Fibroblast of lung (primary cell): ENCODE data around the gene APBA1. TPM values are rescaled to one million over a fixed set of nuclear protein-coding genes. Genes with fewer than 3 reads are reported as not detected.

ENCODE experiments used
- DNase-seq, 2 donors: peaks; one replicate each; pipeline versions ENCODE4 v3.0.0 to v3.0.0-alpha.2; 2010; ENCODE audit warnings: low read depth in 2 of 2
- H2AFZ ChIP-seq: 2 replicates; pipeline ENCODE4 v1.5.1; 2012; ENCODE audit warnings: low read length, control low read depth, inconsistent platforms
- H3K27ac ChIP-seq: 2 replicates; pipeline ENCODE4 v1.5.1; 2011; ENCODE audit warnings: low read length, control low read depth; ENCODE audit not compliant: insufficient read depth
- H3K27me3 ChIP-seq: 2 replicates; pipeline ENCODE4 v1.5.1; 2011; ENCODE audit warnings: mild to moderate bottlenecking, low read length; ENCODE audit not compliant: control insufficient read depth, insufficient read depth
- H3K36me3 ChIP-seq: 2 replicates; pipeline ENCODE4 v1.5.1; 2011; ENCODE audit warnings: low read length; ENCODE audit not compliant: control insufficient read depth, insufficient read depth
- H3K4me1 ChIP-seq: 2 replicates; pipeline ENCODE4 v1.5.1; 2011; ENCODE audit warnings: low read length; ENCODE audit not compliant: control insufficient read depth, insufficient read depth; ENCODE audit errors: extremely low read depth
- H3K4me2 ChIP-seq: 2 replicates; pipeline ENCODE4 v1.5.1; 2011; ENCODE audit warnings: low read length, control low read depth; ENCODE audit not compliant: insufficient read depth; ENCODE audit errors: extremely low read depth
- H3K4me3 ChIP-seq, 4 experiments: fragments of 200-600 bp in 1 of 4; sonication (generic) in 1 of 4; replicated peaks in 1 of 4; 2 replicates each; pipeline ENCODE4 v1.5.1; 2011 to 2016; ENCODE audit warnings: low read length in 4 of 4, low read depth in 3 of 4, mild to moderate bottlenecking in 3 of 4, control low read depth in 2 of 4, inconsistent platforms in 1 of 4, mixed read lengths in 1 of 4; ENCODE audit not compliant: insufficient read depth in 1 of 4; ENCODE audit errors: control extremely low read depth in 1 of 4
- H3K79me2 ChIP-seq: 2 replicates; pipeline ENCODE4 v1.5.1; 2012; ENCODE audit warnings: mild to moderate bottlenecking, low read length, inconsistent platforms; ENCODE audit not compliant: control insufficient read depth, insufficient read depth
- H3K9ac ChIP-seq: 2 replicates; pipeline ENCODE4 v1.5.1; 2011; ENCODE audit warnings: mild to moderate bottlenecking, low read length, control low read depth; ENCODE audit not compliant: insufficient read depth
- H3K9me3 ChIP-seq: 2 replicates; pipeline ENCODE4 v1.5.1; 2012; ENCODE audit warnings: low read depth, low read length; ENCODE audit not compliant: control insufficient read depth, insufficient read depth
- H4K20me1 ChIP-seq: 2 replicates; pipeline ENCODE4 v1.5.1; 2011; ENCODE audit warnings: low read length; ENCODE audit not compliant: control insufficient read depth, insufficient read depth; ENCODE audit errors: extremely low read depth
- EZH2 ChIP-seq: IDR thresholded peaks from 2 replicates; pipeline ENCODE4 v1.5.1; 2012; ENCODE audit warnings: low read length, control low read depth, mild to moderate bottlenecking; ENCODE audit errors: missing control alignments
- polyA plus RNA-seq, 2 donors: library from polyadenylated mRNA; depleted of rRNA in 1 of 2; stranded (reverse) in 1 of 2; unstranded in 1 of 2; fragments of >200 nt; gene quantifications; 2 replicates each; pipeline ENCODE4 v1.2.1, GENCODE V29; 2011 to 2012; ENCODE audit warnings: missing spikeins in 1 of 2
- total RNA-seq: library from RNA; depleted of rRNA; stranded (reverse); fragments of >200 nt; gene quantifications from 2 replicates; pipeline ENCODE4 v1.2.1, GENCODE V29; 2014
- TF ChIP-seq, protein P1 (sequence below), 2 donors: IDR thresholded peaks in 1 of 2; conservative IDR thresholded peaks in 1 of 2; 1 replicate in 1 of 2; 2 replicates in 1 of 2; pipeline ENCODE4 v1.5.1; 2011 to 2012; ENCODE audit warnings: low read length in 2 of 2, control low read depth in 1 of 2, inconsistent platforms in 1 of 2, low read depth in 1 of 2, mild to moderate bottlenecking in 1 of 2

Gene APBA1
- total and polyA plus RNA-seq, 2 donors (not counting 1 experiment from before 2014, with no cell fraction given) = 5.0 to 8.8 TPM

DNA sequence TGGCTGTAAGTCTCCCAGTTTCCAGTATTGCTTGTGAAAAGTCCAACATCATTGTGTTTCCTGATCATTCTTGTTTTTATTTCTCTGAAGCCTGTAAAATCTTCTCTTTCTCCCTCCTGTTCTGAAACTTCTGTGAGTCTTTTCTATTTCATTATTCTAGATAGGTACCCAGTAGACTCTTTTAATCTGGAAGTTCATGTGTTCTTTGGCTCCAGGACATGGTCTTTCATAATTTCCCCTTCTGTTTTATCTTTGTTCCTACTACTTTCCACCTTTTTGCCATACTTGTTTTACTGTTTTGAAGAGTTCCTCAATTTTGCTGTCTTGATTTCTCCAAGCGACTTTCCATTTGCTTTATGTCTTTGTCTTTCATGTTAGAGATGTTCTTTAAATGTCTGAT lies 168.1 kb downstream of the APBA1 start:
- Histone ChIP-seq H3K4me1 (no peaks in the 10 kb centered on the region), H3K4me3 (no peak overlapping the region), H3K9me3 (no peaks in the 10 kb centered on the region), H4K20me1 (no peaks in the 10 kb centered on the region), H3K36me3 (no peaks in the 10 kb centered on the region), H3K27ac (no peak overlapping the region), H3K9ac (no peak overlapping the region), H3K27me3 (no peaks in the 10 kb centered on the region), H3K79me2 (no peaks in the 10 kb centered on the region), H2AFZ (no peak overlapping the region), H3K4me2 (no peak overlapping the region)
- no peak for TF ChIP-seq EZH2
- TF ChIP-seq, protein P1, sequence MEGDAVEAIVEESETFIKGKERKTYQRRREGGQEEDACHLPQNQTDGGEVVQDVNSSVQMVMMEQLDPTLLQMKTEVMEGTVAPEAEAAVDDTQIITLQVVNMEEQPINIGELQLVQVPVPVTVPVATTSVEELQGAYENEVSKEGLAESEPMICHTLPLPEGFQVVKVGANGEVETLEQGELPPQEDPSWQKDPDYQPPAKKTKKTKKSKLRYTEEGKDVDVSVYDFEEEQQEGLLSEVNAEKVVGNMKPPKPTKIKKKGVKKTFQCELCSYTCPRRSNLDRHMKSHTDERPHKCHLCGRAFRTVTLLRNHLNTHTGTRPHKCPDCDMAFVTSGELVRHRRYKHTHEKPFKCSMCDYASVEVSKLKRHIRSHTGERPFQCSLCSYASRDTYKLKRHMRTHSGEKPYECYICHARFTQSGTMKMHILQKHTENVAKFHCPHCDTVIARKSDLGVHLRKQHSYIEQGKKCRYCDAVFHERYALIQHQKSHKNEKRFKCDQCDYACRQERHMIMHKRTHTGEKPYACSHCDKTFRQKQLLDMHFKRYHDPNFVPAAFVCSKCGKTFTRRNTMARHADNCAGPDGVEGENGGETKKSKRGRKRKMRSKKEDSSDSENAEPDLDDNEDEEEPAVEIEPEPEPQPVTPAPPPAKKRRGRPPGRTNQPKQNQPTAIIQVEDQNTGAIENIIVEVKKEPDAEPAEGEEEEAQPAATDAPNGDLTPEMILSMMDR (conservative IDR thresholded peaks at IDR 0.05 in 1 of 2, IDR thresholded peaks at IDR 0.05 in 1 of 2; ENCODE audit: low read depth in 1 of 2, low read length in 2 of 2) = no peak
- DNase-seq = no peak

DNA sequence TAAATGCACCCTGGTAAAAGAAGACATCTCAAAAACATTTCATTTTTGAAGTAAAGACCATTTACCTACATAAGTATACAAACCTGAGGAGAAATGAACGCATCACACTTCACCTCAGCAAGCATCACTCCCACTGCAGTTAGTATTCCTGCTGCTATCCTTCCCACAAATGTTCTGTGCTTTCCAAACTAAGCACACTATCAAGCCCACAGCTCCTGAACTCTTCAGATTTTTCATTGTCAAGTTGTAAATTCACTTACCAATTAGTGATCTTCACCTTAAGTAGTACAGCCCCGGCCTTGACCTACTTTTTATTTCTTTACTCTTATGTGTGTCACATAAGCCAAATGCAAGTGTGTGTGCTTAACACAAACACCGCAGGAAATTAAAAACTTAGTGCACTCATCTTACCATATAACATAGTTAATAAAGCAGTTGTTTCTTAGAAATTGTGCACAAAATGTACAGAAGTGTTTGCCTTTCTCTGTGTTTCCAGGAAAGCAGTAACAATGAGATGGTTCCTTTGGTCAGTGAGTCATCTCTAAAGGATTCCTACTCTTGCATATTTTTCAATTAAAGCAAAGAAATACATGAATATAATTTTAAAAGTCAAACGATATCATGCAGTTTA lies 169.4 kb downstream of the APBA1 start:
- Histone ChIP-seq H3K36me3 (no peaks in the 10 kb centered on the region), H3K27ac (no peak overlapping the region), H2AFZ (no peak overlapping the region), H3K79me2 (no peaks in the 10 kb centered on the region), H3K4me1 (no peaks in the 10 kb centered on the region), H3K27me3 (no peaks in the 10 kb centered on the region), H4K20me1 (no peaks in the 10 kb centered on the region), H3K9me3 (no peaks in the 10 kb centered on the region), H3K4me2 (no peak overlapping the region), H3K4me3 (no peak overlapping the region), H3K9ac (no peak overlapping the region)
- peak; percentile 17 to 57 for DNase-seq
- no peak for TF ChIP-seq EZH2
- TF ChIP-seq, protein P1 (conservative IDR thresholded peaks at IDR 0.05 in 1 of 2, IDR thresholded peaks at IDR 0.05 in 1 of 2; ENCODE audit: low read depth in 1 of 2, low read length in 2 of 2) = no peak

DNA sequence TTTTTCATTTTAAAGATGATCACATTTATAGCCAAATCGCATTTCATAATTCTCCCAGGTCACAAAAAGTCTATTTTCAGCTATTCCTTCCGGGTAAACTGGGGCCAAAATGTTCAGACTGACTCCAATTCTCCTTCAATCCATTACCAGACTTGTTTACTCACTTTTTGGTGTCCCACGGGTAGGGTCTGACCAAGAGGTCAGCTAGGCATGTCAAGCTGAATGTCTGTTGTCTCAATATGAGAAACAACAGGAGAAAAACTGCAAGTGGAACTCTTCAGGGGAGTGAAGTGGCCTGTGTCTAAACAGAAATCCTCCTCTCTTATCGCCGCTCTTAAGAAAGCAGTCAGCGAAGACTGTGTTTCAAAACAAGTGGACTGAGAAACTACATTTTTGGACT lies 171.3 kb downstream of the APBA1 start:
- Histone ChIP-seq H3K9ac (no peak overlapping the region), H3K4me1 (no peaks in the 10 kb centered on the region), H3K9me3 (no peaks in the 10 kb centered on the region), H2AFZ (no peak overlapping the region), H4K20me1 (no peaks in the 10 kb centered on the region), H3K79me2 (no peaks in the 10 kb centered on the region), H3K27ac (no peak overlapping the region), H3K36me3 (no peaks in the 10 kb centered on the region), H3K4me3 (no peak overlapping the region), H3K27me3 (no peaks in the 10 kb centered on the region), H3K4me2 (no peak overlapping the region)
- TF ChIP-seq, protein P1 (conservative IDR thresholded peaks at IDR 0.05 in 1 of 2, IDR thresholded peaks at IDR 0.05 in 1 of 2; ENCODE audit: low read depth in 1 of 2, low read length in 2 of 2) = no peak
- TF ChIP-seq EZH2 = no peak
- DNase-seq = no peak
